GM12878 (cell line): ENCODE data around the gene PVALEF. TPM values are rescaled to one million over a fixed set of nuclear protein-coding genes. Genes with fewer than 3 reads are reported as not detected.

ENCODE experiments used
- BCL11A ChIP-seq: IDR thresholded peaks from 2 replicates; pipeline ENCODE4 v1.6.1; 2011; ENCODE audit warnings: low read depth, low read length
- BRCA1 ChIP-seq: IDR thresholded peaks from 2 replicates; pipeline ENCODE4 v1.6.1; 2011; ENCODE audit warnings: low read depth, low read length, improper control_type of control experiment
- CEBPZ ChIP-seq: fragments of 150-350 bp; IDR thresholded peaks from 2 replicates; pipeline ENCODE4 v1.6.1; 2016; ENCODE audit warnings: low read depth, low read length
- CREB1 ChIP-seq: IDR thresholded peaks from 2 replicates; pipeline ENCODE4 v1.6.1; 2012; ENCODE audit warnings: low read depth, mild to moderate bottlenecking, inconsistent platforms
- CREM ChIP-seq: IDR thresholded peaks from 2 replicates; pipeline ENCODE4 v1.6.1; 2014; ENCODE audit warnings: antibody characterized with exemption, low read depth
- ESRRA ChIP-seq: IDR thresholded peaks from 2 replicates; pipeline ENCODE4 v1.6.1; 2012; ENCODE audit warnings: mild to moderate bottlenecking, low read length, improper control_type of control experiment
- FOXK2 ChIP-seq: fragments of 450-650 bp; IDR thresholded peaks from 2 replicates; pipeline ENCODE4 v1.6.1; 2017; ENCODE audit warnings: mild to moderate bottlenecking, moderate library complexity
- KDM1A ChIP-seq: fragments of 200-600 bp; sonication (generic); IDR thresholded peaks from 2 replicates; pipeline ENCODE4 v1.6.1; 2016; ENCODE audit warnings: borderline replicate concordance
- NBN ChIP-seq: fragments of 450-650 bp; IDR thresholded peaks from 2 replicates; pipeline ENCODE4 v1.6.1; 2016
- POLR2AphosphoS5 ChIP-seq: IDR thresholded peaks from 2 replicates; pipeline ENCODE4 v1.6.1; 2011; ENCODE audit warnings: mild to moderate bottlenecking, low read length, inconsistent platforms
- POU2F2 ChIP-seq: IDR thresholded peaks from 3 replicates; pipeline ENCODE4 v1.6.1; 2011; ENCODE audit warnings: low read depth, mild to moderate bottlenecking, low read length, borderline replicate concordance
- RAD21 ChIP-seq: IDR thresholded peaks from 2 replicates; pipeline ENCODE4 v1.6.1; 2011; ENCODE audit warnings: mild to moderate bottlenecking, low read depth, low read length, moderate library complexity; ENCODE audit not compliant: insufficient read depth
- RELA ChIP-seq: fragments of 450-650 bp; IDR thresholded peaks from 2 replicates; pipeline ENCODE4 v1.8.0; 2014; ENCODE audit warnings: borderline replicate concordance; ENCODE audit not compliant: partially characterized antibody
- SIN3A ChIP-seq: IDR thresholded peaks from 2 replicates; pipeline ENCODE4 v1.6.1; 2012; ENCODE audit warnings: low read depth, low read length, improper control_type of control experiment
- SMAD1 ChIP-seq: fragments of 450-650 bp; IDR thresholded peaks from 2 replicates; pipeline ENCODE4 v1.6.1; 2018; ENCODE audit warnings: mild to moderate bottlenecking, low read depth; ENCODE audit not compliant: partially characterized antibody
- SPI1 ChIP-seq: IDR thresholded peaks from 2 replicates; pipeline ENCODE4 v1.6.1; 2011; ENCODE audit warnings: low read depth, mild to moderate bottlenecking, low read length, moderate library complexity, borderline replicate concordance; ENCODE audit not compliant: insufficient read depth
- SREBF2 ChIP-seq: IDR thresholded peaks from 2 replicates; pipeline ENCODE4 v1.6.1; 2012; ENCODE audit warnings: mild to moderate bottlenecking, low read length
- ZBED1 ChIP-seq: IDR thresholded peaks from 2 replicates; pipeline ENCODE4 v1.6.1; 2016; ENCODE audit warnings: borderline replicate concordance
- ZNF384 ChIP-seq: IDR thresholded peaks from 2 replicates; pipeline ENCODE4 v1.6.1; 2012; ENCODE audit warnings: low read depth, mild to moderate bottlenecking, low read length, improper control_type of control experiment, borderline replicate concordance
- ZSCAN29 ChIP-seq: fragments of 450-650 bp; IDR thresholded peaks from 2 replicates; pipeline ENCODE4 v1.6.1; 2017; ENCODE audit warnings: mild to moderate bottlenecking, moderate library complexity
- polyA plus RNA-seq, 11 experiments: library from polyadenylated mRNA; depleted of rRNA in 4 of 11; unstranded in 6 of 11; stranded (reverse) in 5 of 11; fragments of >200 nt; fragmentation: Nextera tagmentation in 4 of 11; fragmentation: Illumina TruSeq in 1 of 11; extraction: Ambion mirVana in 4 of 11; extraction: Trizol in 1 of 11; gene quantifications; 1 replicate in 1 of 11; 2 replicates in 10 of 11; pipeline versions ENCODE4 v1.2.1 to v1.2.3, GENCODE V29; 2011 to 2016; ENCODE audit warnings: inconsistent platforms in 2 of 11, missing spikeins in 2 of 11, low read depth in 1 of 11
- total RNA-seq, 4 experiments: library from RNA; depleted of rRNA in 3 of 4; stranded (reverse); fragments of >200 nt in 3 of 4; fragmentation: Illumina TruSeq in 1 of 4; extraction: Trizol in 1 of 4; gene quantifications; 2 replicates each; pipeline versions ENCODE4 v1.2.1 to v1.2.3, GENCODE V29; 2013 to 2021
- TF ChIP-seq, protein P1 (sequence below): fragments of 450-650 bp; IDR thresholded peaks from 2 replicates; pipeline ENCODE4 v1.6.1; 2018; ENCODE audit warnings: mild to moderate bottlenecking, low read depth, moderate library complexity; ENCODE audit not compliant: partially characterized antibody
- TF ChIP-seq, protein P2 (sequence below): fragments of 450-650 bp; IDR thresholded peaks from 2 replicates; pipeline ENCODE4 v1.6.1; 2017; ENCODE audit warnings: mild to moderate bottlenecking, moderate library complexity

The PVALEF gene
- total and polyA plus RNA-seq, 10 of the 15 experiments (the other 5 are each of a cell fraction or from before 2014, with no cell fraction given): not detected

DNA sequence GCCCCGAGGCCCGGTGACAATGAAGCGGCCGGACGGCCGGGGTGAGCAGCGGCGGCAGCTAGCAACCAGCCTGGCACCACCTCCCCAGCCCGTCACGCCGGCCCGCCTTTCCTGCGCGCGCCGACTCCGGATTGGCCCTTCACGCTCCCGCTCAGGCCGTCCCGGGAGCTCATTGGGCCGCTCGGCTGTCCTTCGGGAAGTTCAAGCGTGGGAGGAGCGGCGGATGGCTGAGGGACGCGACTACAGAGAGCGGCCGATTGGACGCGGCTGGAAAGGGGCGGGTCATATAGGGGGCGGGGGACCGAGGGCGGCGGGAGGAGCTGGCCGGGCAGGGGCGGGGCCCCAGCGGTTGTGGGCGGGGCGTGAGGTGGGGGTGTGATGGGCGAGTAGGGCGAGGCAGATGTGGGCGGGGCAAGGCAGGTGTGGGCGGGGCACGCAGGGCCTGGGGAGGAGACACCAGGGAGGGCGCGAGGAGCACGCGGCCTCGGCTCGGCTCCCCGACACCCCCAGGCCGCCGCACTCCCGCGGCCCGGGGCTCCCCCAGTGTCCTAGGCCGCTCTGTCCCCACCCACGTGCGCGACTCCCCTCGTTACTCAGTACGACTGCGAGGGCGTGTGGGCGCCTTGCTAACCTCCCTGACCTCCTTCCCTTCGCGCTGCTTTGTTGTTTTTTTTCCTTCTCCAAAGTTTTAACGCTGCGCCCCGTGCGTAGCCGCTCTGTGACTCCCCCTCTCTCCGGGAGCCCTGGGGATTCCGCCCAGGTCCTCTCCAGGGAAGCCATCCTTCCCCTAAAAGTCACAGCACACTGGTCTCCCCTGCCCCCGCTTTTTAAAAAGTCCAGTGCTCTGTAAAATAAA, 57.8 kb downstream of the PVALEF start, which contains the start of gene CEP131 (continued):
- TF ChIP-seq, protein P1, sequence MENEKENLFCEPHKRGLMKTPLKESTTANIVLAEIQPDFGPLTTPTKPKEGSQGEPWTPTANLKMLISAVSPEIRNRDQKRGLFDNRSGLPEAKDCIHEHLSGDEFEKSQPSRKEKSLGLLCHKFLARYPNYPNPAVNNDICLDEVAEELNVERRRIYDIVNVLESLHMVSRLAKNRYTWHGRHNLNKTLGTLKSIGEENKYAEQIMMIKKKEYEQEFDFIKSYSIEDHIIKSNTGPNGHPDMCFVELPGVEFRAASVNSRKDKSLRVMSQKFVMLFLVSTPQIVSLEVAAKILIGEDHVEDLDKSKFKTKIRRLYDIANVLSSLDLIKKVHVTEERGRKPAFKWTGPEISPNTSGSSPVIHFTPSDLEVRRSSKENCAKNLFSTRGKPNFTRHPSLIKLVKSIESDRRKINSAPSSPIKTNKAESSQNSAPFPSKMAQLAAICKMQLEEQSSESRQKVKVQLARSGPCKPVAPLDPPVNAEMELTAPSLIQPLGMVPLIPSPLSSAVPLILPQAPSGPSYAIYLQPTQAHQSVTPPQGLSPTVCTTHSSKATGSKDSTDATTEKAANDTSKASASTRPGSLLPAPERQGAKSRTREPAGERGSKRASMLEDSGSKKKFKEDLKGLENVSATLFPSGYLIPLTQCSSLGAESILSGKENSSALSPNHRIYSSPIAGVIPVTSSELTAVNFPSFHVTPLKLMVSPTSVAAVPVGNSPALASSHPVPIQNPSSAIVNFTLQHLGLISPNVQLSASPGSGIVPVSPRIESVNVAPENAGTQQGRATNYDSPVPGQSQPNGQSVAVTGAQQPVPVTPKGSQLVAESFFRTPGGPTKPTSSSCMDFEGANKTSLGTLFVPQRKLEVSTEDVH: no peak
- TF ChIP-seq KDM1A: no peak
- TF ChIP-seq POLR2AphosphoS5: no peak
- TF ChIP-seq ZNF384: no peak
- TF ChIP-seq CEBPZ: peak; percentile 87
- TF ChIP-seq, protein P2, sequence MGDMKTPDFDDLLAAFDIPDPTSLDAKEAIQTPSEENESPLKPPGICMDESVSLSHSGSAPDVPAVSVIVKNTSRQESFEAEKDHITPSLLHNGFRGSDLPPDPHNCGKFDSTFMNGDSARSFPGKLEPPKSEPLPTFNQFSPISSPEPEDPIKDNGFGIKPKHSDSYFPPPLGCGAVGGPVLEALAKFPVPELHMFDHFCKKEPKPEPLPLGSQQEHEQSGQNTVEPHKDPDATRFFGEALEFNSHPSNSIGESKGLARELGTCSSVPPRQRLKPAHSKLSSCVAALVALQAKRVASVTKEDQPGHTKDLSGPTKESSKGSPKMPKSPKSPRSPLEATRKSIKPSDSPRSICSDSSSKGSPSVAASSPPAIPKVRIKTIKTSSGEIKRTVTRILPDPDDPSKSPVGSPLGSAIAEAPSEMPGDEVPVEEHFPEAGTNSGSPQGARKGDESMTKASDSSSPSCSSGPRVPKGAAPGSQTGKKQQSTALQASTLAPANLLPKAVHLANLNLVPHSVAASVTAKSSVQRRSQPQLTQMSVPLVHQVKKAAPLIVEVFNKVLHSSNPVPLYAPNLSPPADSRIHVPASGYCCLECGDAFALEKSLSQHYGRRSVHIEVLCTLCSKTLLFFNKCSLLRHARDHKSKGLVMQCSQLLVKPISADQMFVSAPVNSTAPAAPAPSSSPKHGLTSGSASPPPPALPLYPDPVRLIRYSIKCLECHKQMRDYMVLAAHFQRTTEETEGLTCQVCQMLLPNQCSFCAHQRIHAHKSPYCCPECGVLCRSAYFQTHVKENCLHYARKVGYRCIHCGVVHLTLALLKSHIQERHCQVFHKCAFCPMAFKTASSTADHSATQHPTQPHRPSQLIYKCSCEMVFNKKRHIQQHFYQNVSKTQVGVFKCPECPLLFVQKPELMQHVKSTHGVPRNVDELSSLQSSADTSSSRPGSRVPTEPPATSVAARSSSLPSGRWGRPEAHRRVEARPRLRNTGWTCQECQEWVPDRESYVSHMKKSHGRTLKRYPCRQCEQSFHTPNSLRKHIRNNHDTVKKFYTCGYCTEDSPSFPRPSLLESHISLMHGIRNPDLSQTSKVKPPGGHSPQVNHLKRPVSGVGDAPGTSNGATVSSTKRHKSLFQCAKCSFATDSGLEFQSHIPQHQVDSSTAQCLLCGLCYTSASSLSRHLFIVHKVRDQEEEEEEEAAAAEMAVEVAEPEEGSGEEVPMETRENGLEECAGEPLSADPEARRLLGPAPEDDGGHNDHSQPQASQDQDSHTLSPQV: no peak
- no peak for TF ChIP-seq POU2F2
- TF ChIP-seq NBN: 0 out of 2 replicates have a peak, but pooled peaks have one; percentile 58
- no peak for TF ChIP-seq ESRRA
- peak; percentile 92 for TF ChIP-seq CREB1
- no peak for TF ChIP-seq SREBF2
- no peak for TF ChIP-seq BCL11A
- TF ChIP-seq ZBED1: no peak
- no peak for TF ChIP-seq RAD21
- peak; percentile 26 for TF ChIP-seq RELA
- peak; percentile 29; the same call in 1 of the 2 replicates for TF ChIP-seq SIN3A
- TF ChIP-seq BRCA1: no peak
- TF ChIP-seq FOXK2: no peak
- TF ChIP-seq SMAD1: no peak
- peak; percentile 88 for TF ChIP-seq CREM
- no peak for TF ChIP-seq ZSCAN29
- TF ChIP-seq SPI1: no peak
